H9 (cell line): ENCODE results near the gene RPL6. TPM values are rescaled to one million over a fixed set of nuclear protein-coding genes. Genes with fewer than 3 reads are reported as not detected.

Experiments used
- DNase-seq: peaks from one replicate; pipeline ENCODE4 v3.0.0-alpha.2; 2017
- H2AFZ ChIP-seq: one replicate; pipeline ENCODE4 v1.6.1; 2013; ENCODE audit warnings: mild to moderate bottlenecking, low read length, control low read depth, moderate library complexity
- H2AK5ac ChIP-seq: 2 replicates; pipeline ENCODE4 v1.6.1; 2013; ENCODE audit warnings: low read length, control low read depth, mixed read lengths; ENCODE audit not compliant: insufficient read length
- H2BK120ac ChIP-seq: one replicate; pipeline ENCODE4 v1.6.1; 2013; ENCODE audit warnings: low read depth, mild to moderate bottlenecking, low read length, control low read depth, inconsistent platforms; ENCODE audit not compliant: poor library complexity, severe bottlenecking
- H2BK12ac ChIP-seq: 2 replicates; pipeline ENCODE4 v1.6.1; 2013; ENCODE audit warnings: low read length, control low read depth, mixed read lengths, low read depth; ENCODE audit not compliant: insufficient read length
- H2BK15ac ChIP-seq: 2 replicates; pipeline ENCODE4 v1.6.1; 2013; ENCODE audit warnings: low read depth, low read length, control low read depth
- H2BK20ac ChIP-seq: one replicate; pipeline ENCODE4 v1.6.1; 2013; ENCODE audit warnings: low read depth, mild to moderate bottlenecking, low read length, control low read depth, inconsistent platforms; ENCODE audit not compliant: poor library complexity, severe bottlenecking
- H2BK5ac ChIP-seq: 2 replicates; pipeline ENCODE4 v1.6.1; 2013; ENCODE audit warnings: low read length, control low read depth, mixed read lengths; ENCODE audit not compliant: insufficient read length
- H3K14ac ChIP-seq: 2 replicates; pipeline ENCODE4 v1.6.1; 2013; ENCODE audit warnings: low read length, control low read depth; ENCODE audit not compliant: insufficient read depth
- H3K18ac ChIP-seq: 2 replicates; pipeline ENCODE4 v1.6.1; 2013; ENCODE audit warnings: low read depth, mild to moderate bottlenecking, mixed read lengths, low read length, control low read depth; ENCODE audit not compliant: insufficient read length
- H3K23ac ChIP-seq: 2 replicates; pipeline ENCODE4 v1.6.1; 2013; ENCODE audit warnings: low read length, control low read depth, mixed read lengths, low read depth; ENCODE audit not compliant: insufficient read length
- H3K23me2 ChIP-seq: 2 replicates; pipeline ENCODE4 v1.6.1; 2013; ENCODE audit warnings: low read depth, mild to moderate bottlenecking, mixed read lengths, low read length, control low read depth; ENCODE audit not compliant: insufficient read length, poor library complexity, severe bottlenecking
- H3K27ac ChIP-seq: 2 replicates; pipeline ENCODE4 v1.5.1; 2013; ENCODE audit warnings: low read length, control low read depth, mixed read lengths, low read depth; ENCODE audit not compliant: insufficient read length
- H3K27me3 ChIP-seq: 2 replicates; pipeline ENCODE4 v1.6.1; 2013; ENCODE audit warnings: low read length, control low read depth, inconsistent platforms; ENCODE audit not compliant: insufficient read depth
- H3K4ac ChIP-seq: 2 replicates; pipeline ENCODE4 v1.6.1; 2013; ENCODE audit warnings: low read depth, mild to moderate bottlenecking, control low read depth, inconsistent platforms, low read length, moderate library complexity
- H3K4me1 ChIP-seq: 2 replicates; pipeline ENCODE4 v1.6.1; 2013; ENCODE audit warnings: low read length, control low read depth, inconsistent platforms; ENCODE audit not compliant: insufficient read depth
- H3K4me2 ChIP-seq: 2 replicates; pipeline ENCODE4 v1.6.1; 2013; ENCODE audit warnings: low read length, control low read depth, mixed read lengths; ENCODE audit not compliant: insufficient read length, insufficient read depth
- H3K56ac ChIP-seq: 2 replicates; pipeline ENCODE4 v1.6.1; 2013; ENCODE audit warnings: low read depth, mild to moderate bottlenecking, mixed read lengths, low read length, control low read depth; ENCODE audit not compliant: insufficient read length
- H3K79me1 ChIP-seq: 2 replicates; pipeline ENCODE4 v1.6.1; 2013; ENCODE audit warnings: low read depth, mild to moderate bottlenecking, moderate library complexity, low read length, control low read depth, inconsistent platforms; ENCODE audit not compliant: insufficient read depth, poor library complexity, severe bottlenecking
- H3K79me2 ChIP-seq: 2 replicates; pipeline ENCODE4 v1.6.1; 2013; ENCODE audit warnings: low read length, control low read depth, inconsistent platforms; ENCODE audit not compliant: insufficient read depth
- H3K9ac ChIP-seq: 2 replicates; pipeline ENCODE4 v1.6.1; 2013; ENCODE audit warnings: low read length, control low read depth, mixed read lengths; ENCODE audit not compliant: insufficient read length; ENCODE audit errors: extremely low read depth
- H3K9me3 ChIP-seq: one replicate; pipeline ENCODE4 v1.6.1; 2013; ENCODE audit warnings: low read depth, low read length, inconsistent platforms; ENCODE audit not compliant: control insufficient read depth
- H3T11ph ChIP-seq: one replicate; pipeline ENCODE4 v1.6.1; 2013; ENCODE audit warnings: mild to moderate bottlenecking, low read length, control low read depth, inconsistent platforms
- H4K20me1 ChIP-seq: one replicate; pipeline ENCODE4 v1.6.1; 2013; ENCODE audit not compliant: control insufficient read depth, insufficient read length, insufficient read depth
- H4K5ac ChIP-seq: 2 replicates; pipeline ENCODE4 v1.6.1; 2013; ENCODE audit warnings: low read depth, mild to moderate bottlenecking, mixed read lengths, low read length, control low read depth; ENCODE audit not compliant: insufficient read length
- H4K8ac ChIP-seq: replicated peaks from 2 replicates; pipeline ENCODE4 v1.6.1; 2013; ENCODE audit warnings: low read length, control low read depth, mixed read lengths, low read depth; ENCODE audit not compliant: insufficient read length
- H4K91ac ChIP-seq: 2 replicates; pipeline ENCODE4 v1.6.1; 2013; ENCODE audit warnings: low read depth, mild to moderate bottlenecking, moderate library complexity, mixed read lengths, low read length, control low read depth; ENCODE audit not compliant: insufficient read length
- H3K27ac Mint-ChIP-seq, 3 experiments: 2 replicates in 2 of 3; 3 replicates in 1 of 3; pipeline ENCODE4 v1.8.0; 2020 to 2021; ENCODE audit warnings: mixed read lengths in 3 of 3, mild to moderate bottlenecking in 1 of 3, moderate library complexity in 1 of 3
- H3K27me3 Mint-ChIP-seq: 2 replicates; pipeline ENCODE4 v1.8.0; 2021; ENCODE audit warnings: low read depth, mild to moderate bottlenecking, moderate library complexity, mixed read lengths
- H3K36me3 Mint-ChIP-seq, 3 experiments: 2 replicates in 2 of 3; 3 replicates in 1 of 3; pipeline ENCODE4 v1.8.0; 2020 to 2021; ENCODE audit warnings: low read depth in 3 of 3, mixed read lengths in 3 of 3; ENCODE audit not compliant: insufficient read depth in 1 of 3
- H3K4me1 Mint-ChIP-seq, 2 experiments: 2 replicates each; pipeline ENCODE4 v1.8.0; 2020; ENCODE audit warnings: mixed read lengths in 2 of 2
- H3K4me3 Mint-ChIP-seq, 2 experiments: 2 replicates in 1 of 2; 3 replicates in 1 of 2; pipeline ENCODE4 v1.8.0; 2020 to 2021; ENCODE audit warnings: mild to moderate bottlenecking in 2 of 2, mixed read lengths in 2 of 2, moderate library complexity in 1 of 2
- H3K9me3 Mint-ChIP-seq, 2 experiments: 2 replicates in 1 of 2; 3 replicates in 1 of 2; pipeline ENCODE4 v1.8.0; 2020; ENCODE audit warnings: mild to moderate bottlenecking in 2 of 2, mixed read lengths in 2 of 2, moderate library complexity in 1 of 2
- CTCF ChIP-seq: fragments of 200-600 bp; sonication (generic); conservative IDR thresholded peaks from 3 replicates; pipeline ENCODE4 v1.8.0; 2021; ENCODE audit warnings: antibody characterized with exemption, mild to moderate bottlenecking
- WGBS: extraction: QIAGEN DNeasy Blood & Tissue Kit; methylation state at CpG from one replicate; pipeline ENCODE4 v1.1.7; 2013; ENCODE audit warnings: missing lambda C conversion rate, low lambda C conversion rate, mixed read lengths; ENCODE audit not compliant: insufficient read length; ENCODE audit errors: extremely low coverage; 5-methylcytosine and 5-hydroxymethylcytosine counted together
- total RNA-seq: library from RNA; stranded (reverse); gene quantifications from 2 replicates; pipeline ENCODE4 v1.2.1, GENCODE V29; 2021

The RPL6 gene
- total RNA-seq, 1 experiment from 2014 or later, result 1,921 TPM

- no peaks in the 10 kb centered on the region for H3K79me1 ChIP-seq
- H4K8ac ChIP-seq, result no peak overlapping the region
- no peak overlapping the region for H3K18ac ChIP-seq
- H4K91ac ChIP-seq, result no peak overlapping the region
- H4K20me1 ChIP-seq, result no peaks in the 10 kb centered on the region
- H3K56ac ChIP-seq, result no peak overlapping the region
- no peak overlapping the region for H3K23ac ChIP-seq
- H3K4me3 Mint-ChIP-seq, result no peak overlapping the region
- no peak overlapping the region for H3K27ac Mint-ChIP-seq
- H4K5ac ChIP-seq, result no peak overlapping the region
- no peak overlapping the region for H2AFZ ChIP-seq
- no peaks in the 10 kb centered on the region for H3K4me1 Mint-ChIP-seq
- no peak overlapping the region for H3K14ac ChIP-seq
- no peak overlapping the region for H3K4ac ChIP-seq
- H2AK5ac ChIP-seq, result no peak overlapping the region
- peaks cover 24 to 75% (median 65%) of the 10 kb centered on the region in 3 experiments for H3K36me3 Mint-ChIP-seq
- H3K4me1 ChIP-seq, result no peaks in the 10 kb centered on the region
- no peak overlapping the region for H3K9ac ChIP-seq
- no peak overlapping the region for H2BK5ac ChIP-seq
- H3K9me3 ChIP-seq, result no peaks in the 10 kb centered on the region
- WGBS, result 100% methylated on average over 1 of the region's 7 CpGs
- no peak overlapping the region for H2BK20ac ChIP-seq
- no peaks in the 10 kb centered on the region for H3K27me3 ChIP-seq
- no peaks in the 10 kb centered on the region for H3K79me2 ChIP-seq
- no peaks in the 10 kb centered on the region for H3K23me2 ChIP-seq
- H3K27ac ChIP-seq, result no peak overlapping the region
- no peak for TF ChIP-seq CTCF
- H3T11ph ChIP-seq, result no peak overlapping the region
- H2BK120ac ChIP-seq, result no peak overlapping the region
- no peak overlapping the region for H3K4me2 ChIP-seq
- H3K9me3 Mint-ChIP-seq, result no peaks in the 10 kb centered on the region
- no peaks in the 10 kb centered on the region for H3K27me3 Mint-ChIP-seq
- no peak for DNase-seq
- H2BK15ac ChIP-seq, result no peak overlapping the region
- H2BK12ac ChIP-seq, result no peak overlapping the region
Measured at GRCh38 chr12:112456029-112456428, 46.6 kb upstream of the RPL6 start.
